ENCODE data around the gene GLRA1. TPM values are rescaled to one million over a fixed set of nuclear protein-coding genes. Genes with fewer than 3 reads are reported as not detected.
A peak's percentile ranks its signal among the peaks of the same experiment; 100 is the strongest.

Gene GLRA1
- total RNA-seq, 1 experiment from 2014 or later = not detected

DNA sequence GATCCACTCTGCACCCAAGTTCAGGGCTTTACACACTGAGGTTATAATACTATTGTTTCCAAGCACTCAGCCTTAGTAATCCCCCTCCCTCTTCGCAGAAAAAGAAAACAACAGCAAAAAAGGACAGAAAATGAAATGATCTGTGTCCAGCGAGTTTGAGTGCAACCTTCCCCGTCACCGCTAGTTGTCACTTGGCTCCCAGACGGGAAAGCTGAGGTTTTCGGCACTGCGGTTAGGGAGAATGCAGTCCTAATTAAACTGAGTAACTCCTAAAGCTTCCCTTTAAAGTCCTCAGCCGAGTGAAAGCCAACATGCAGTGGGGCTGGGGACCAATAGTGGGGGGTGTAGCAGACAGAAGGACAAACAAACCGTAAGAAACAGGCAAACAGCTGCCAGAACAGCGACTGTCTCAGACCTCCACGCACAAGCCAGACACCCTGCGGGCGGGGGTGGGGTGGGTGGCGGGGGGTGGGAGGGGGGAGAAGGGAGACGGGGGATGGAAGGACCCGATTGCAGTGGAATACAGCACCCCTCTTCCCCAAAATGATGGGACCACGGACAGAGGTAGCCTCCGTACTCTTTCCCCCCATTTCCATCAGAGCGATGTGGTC lies 680 bp downstream of the GLRA1 start:
- no peaks in the 10 kb centered on the region for H3K9me3 Mint-ChIP-seq (ENCODE audit: low read depth, unreplicated experiment)
- no peak overlapping the region for H3K27ac Mint-ChIP-seq (ENCODE audit: unreplicated experiment)
- H3K27me3 Mint-ChIP-seq (ENCODE audit: unreplicated experiment) = peaks cover 56% of the 10 kb centered on the region
- intact Hi-C loops (cut with micrococcal nuclease; ENCODE audit: unreplicated experiment) = loop anchor here (2.0 kb wide), 2 partner anchors 35 to 219 kb away; no protein-coding TSS in a partner anchor
- DNase-seq = peak; percentile 16
- H3K4me1 Mint-ChIP-seq (ENCODE audit: low read depth, unreplicated experiment) = no peaks in the 10 kb centered on the region
- no TSS peak for BruUV-seq (replicated peaks)
- CTCF ChIA-PET = interaction anchor here (1.1 kb wide), 1 partner anchor 219 kb away, joined by 4 read pairs; no protein-coding TSS in a partner anchor
- TF ChIP-seq, protein P1, sequence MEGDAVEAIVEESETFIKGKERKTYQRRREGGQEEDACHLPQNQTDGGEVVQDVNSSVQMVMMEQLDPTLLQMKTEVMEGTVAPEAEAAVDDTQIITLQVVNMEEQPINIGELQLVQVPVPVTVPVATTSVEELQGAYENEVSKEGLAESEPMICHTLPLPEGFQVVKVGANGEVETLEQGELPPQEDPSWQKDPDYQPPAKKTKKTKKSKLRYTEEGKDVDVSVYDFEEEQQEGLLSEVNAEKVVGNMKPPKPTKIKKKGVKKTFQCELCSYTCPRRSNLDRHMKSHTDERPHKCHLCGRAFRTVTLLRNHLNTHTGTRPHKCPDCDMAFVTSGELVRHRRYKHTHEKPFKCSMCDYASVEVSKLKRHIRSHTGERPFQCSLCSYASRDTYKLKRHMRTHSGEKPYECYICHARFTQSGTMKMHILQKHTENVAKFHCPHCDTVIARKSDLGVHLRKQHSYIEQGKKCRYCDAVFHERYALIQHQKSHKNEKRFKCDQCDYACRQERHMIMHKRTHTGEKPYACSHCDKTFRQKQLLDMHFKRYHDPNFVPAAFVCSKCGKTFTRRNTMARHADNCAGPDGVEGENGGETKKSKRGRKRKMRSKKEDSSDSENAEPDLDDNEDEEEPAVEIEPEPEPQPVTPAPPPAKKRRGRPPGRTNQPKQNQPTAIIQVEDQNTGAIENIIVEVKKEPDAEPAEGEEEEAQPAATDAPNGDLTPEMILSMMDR (IDR thresholded peaks at IDR 0.05; ENCODE audit: unreplicated experiment) = peak; percentile 23
- no peak overlapping the region for H3K4me3 Mint-ChIP-seq (ENCODE audit: low read depth, unreplicated experiment)
- H3K36me3 Mint-ChIP-seq (ENCODE audit: insufficient read depth, unreplicated experiment) = no peaks in the 10 kb centered on the region

DNA sequence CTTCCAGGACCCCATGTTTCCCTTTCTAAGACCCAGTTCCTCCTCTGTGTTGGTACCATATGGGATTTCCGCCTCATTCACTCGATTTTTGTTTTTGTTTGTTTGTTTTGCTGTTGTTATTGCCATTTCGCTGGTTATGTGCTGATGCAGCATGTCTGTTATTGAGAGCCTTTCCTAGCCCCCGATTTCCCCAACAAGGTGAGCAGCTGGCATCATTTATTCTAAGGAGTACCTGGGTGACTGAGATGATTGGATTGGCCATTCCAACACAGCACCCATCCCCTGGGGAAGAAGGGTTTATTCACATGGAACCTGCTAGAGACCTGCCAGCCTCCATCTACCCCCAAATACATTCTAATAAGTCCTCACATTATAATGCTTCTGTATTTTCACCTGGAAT lies 2.7 kb downstream of the GLRA1 start:
- peaks cover 77% of the 10 kb centered on the region for H3K27me3 Mint-ChIP-seq (ENCODE audit: unreplicated experiment)
- TF ChIP-seq, protein P1 (IDR thresholded peaks at IDR 0.05; ENCODE audit: unreplicated experiment) = no peak
- H3K27ac Mint-ChIP-seq (ENCODE audit: unreplicated experiment) = no peak overlapping the region
- no TSS peak for BruUV-seq (replicated peaks)
- no peak for DNase-seq
- CTCF ChIA-PET = no interaction called here
- H3K4me1 Mint-ChIP-seq (ENCODE audit: low read depth, unreplicated experiment) = no peaks in the 10 kb centered on the region
- intact Hi-C loops (cut with micrococcal nuclease; ENCODE audit: unreplicated experiment) = no loop called here
- H3K9me3 Mint-ChIP-seq (ENCODE audit: low read depth, unreplicated experiment) = no peaks in the 10 kb centered on the region
- no peak overlapping the region for H3K4me3 Mint-ChIP-seq (ENCODE audit: low read depth, unreplicated experiment)
- no peaks in the 10 kb centered on the region for H3K36me3 Mint-ChIP-seq (ENCODE audit: insufficient read depth, unreplicated experiment)

DNA sequence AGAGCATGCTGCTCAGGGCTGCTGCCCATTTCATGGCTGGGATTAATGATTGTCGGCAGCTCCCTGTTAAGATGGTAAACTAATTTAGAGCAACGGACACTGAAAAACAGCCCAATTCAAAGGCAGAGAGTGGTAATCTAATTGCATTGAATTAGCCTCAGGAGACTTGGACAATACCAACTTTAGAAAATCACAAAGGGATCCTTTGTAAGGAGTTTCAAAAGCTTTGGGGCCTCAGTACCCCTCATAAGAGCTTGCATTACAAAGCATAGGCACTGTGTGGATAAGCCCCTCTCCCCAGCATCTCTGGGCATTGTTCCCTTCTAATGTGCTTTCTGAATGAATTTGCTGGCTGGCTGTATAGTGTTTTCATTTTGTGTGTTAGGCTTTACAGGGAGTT lies 6.7 kb downstream of the GLRA1 start:
- Mint-ChIP-seq H3K27ac (ENCODE audit: unreplicated experiment) (no peak overlapping the region), H3K4me3 (ENCODE audit: low read depth, unreplicated experiment) (no peak overlapping the region), H3K9me3 (ENCODE audit: low read depth, unreplicated experiment) (no peaks in the 10 kb centered on the region), H3K36me3 (ENCODE audit: insufficient read depth, unreplicated experiment) (no peaks in the 10 kb centered on the region), H3K4me1 (ENCODE audit: low read depth, unreplicated experiment) (no peaks in the 10 kb centered on the region), H3K27me3 (ENCODE audit: unreplicated experiment) (peaks cover 80% of the 10 kb centered on the region)
- CTCF ChIA-PET = no interaction called here
- intact Hi-C loops (cut with micrococcal nuclease; ENCODE audit: unreplicated experiment) = no loop called here
- TF ChIP-seq, protein P1 (IDR thresholded peaks at IDR 0.05; ENCODE audit: unreplicated experiment) = no peak
- no peak for DNase-seq
- no TSS peak for BruUV-seq (replicated peaks)

DNA sequence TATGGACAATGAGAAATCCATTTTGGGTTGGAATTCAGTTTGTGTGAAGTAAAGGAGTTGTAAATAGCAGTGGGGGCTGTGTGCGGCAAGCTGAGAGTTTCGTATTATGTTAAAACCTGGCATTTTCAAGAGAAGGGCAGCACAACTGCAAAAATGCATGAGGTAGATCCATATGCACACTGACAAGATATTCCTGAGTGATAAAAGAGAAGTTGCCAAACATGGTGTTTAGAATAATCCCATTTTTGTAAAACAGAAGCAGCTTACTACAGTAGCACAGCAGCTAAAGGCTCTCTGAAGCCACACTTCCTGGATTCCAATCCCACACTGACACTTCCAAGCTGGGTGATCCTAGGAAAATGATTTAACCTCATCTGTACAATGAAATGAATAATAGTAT lies 11.2 kb downstream of the GLRA1 start:
- H3K36me3 Mint-ChIP-seq (ENCODE audit: insufficient read depth, unreplicated experiment) = no peaks in the 10 kb centered on the region
- H3K27me3 Mint-ChIP-seq (ENCODE audit: unreplicated experiment) = peaks cover 59% of the 10 kb centered on the region
- TF ChIP-seq, protein P1 (IDR thresholded peaks at IDR 0.05; ENCODE audit: unreplicated experiment) = no peak
- CTCF ChIA-PET = no interaction called here
- intact Hi-C loops (cut with micrococcal nuclease; ENCODE audit: unreplicated experiment) = no loop called here
- H3K4me3 Mint-ChIP-seq (ENCODE audit: low read depth, unreplicated experiment) = no peak overlapping the region
- BruUV-seq (replicated peaks) = no TSS peak
- H3K4me1 Mint-ChIP-seq (ENCODE audit: low read depth, unreplicated experiment) = no peaks in the 10 kb centered on the region
- no peaks in the 10 kb centered on the region for H3K9me3 Mint-ChIP-seq (ENCODE audit: low read depth, unreplicated experiment)
- no peak for DNase-seq
- H3K27ac Mint-ChIP-seq (ENCODE audit: unreplicated experiment) = no peak overlapping the region

All from Calu3 (cell line).